MM.1S (cell line): Measurements from ENCODE around the gene RPS3.

Source experiments
- DNase-seq: peaks from one replicate; pipeline ENCODE4 v3.0.0-alpha.2; 2015
- H2AFZ ChIP-seq: fragments of 300-600 bp; sonication (generic); 2 replicates; pipeline ENCODE4 v1.6.0; 2016; ENCODE audit warnings: antibody characterized with exemption, low read length
- H3F3A ChIP-seq: fragments of 300-600 bp; sonication (generic); 2 replicates; pipeline ENCODE4 v1.6.1; 2016; ENCODE audit warnings: mild to moderate bottlenecking, antibody characterized with exemption, low read length, moderate library complexity, mixed read lengths; ENCODE audit not compliant: insufficient read depth
- H3K27ac ChIP-seq: fragments of 300-600 bp; sonication (generic); 2 replicates; pipeline ENCODE4 v1.5.1; 2016; ENCODE audit warnings: mild to moderate bottlenecking, low read length
- H3K27me3 ChIP-seq: fragments of 300-600 bp; sonication (generic); replicated peaks from 2 replicates; pipeline ENCODE4 v1.6.0; 2016; ENCODE audit warnings: low read length; ENCODE audit not compliant: insufficient read depth
- H3K36me3 ChIP-seq: fragments of 300-600 bp; sonication (generic); replicated peaks from 2 replicates; pipeline ENCODE4 v1.6.1; 2016; ENCODE audit warnings: mild to moderate bottlenecking, low read length, mixed read lengths; ENCODE audit not compliant: insufficient read depth
- H3K4me1 ChIP-seq: fragments of 300-600 bp; sonication (generic); 2 replicates; pipeline ENCODE4 v1.6.1; 2016; ENCODE audit warnings: low read length, mixed read lengths
- H3K4me2 ChIP-seq: fragments of 300-600 bp; sonication (generic); 2 replicates; pipeline ENCODE4 v1.6.0; 2016; ENCODE audit warnings: low read depth, low read length
- H3K4me3 ChIP-seq: fragments of 300-600 bp; sonication (generic); 2 replicates; pipeline ENCODE4 v1.5.1; 2016; ENCODE audit warnings: low read length, mixed read lengths
- H3K79me2 ChIP-seq: fragments of 300-600 bp; sonication (generic); 2 replicates; pipeline ENCODE4 v1.6.1; 2016; ENCODE audit warnings: mixed run types, low read length, mixed read lengths
- H3K9ac ChIP-seq: fragments of 300-600 bp; sonication (generic); 2 replicates; pipeline ENCODE4 v1.6.1; 2016; ENCODE audit warnings: low read length, mixed read lengths
- H3K9me2 ChIP-seq: fragments of 300-600 bp; sonication (generic); replicated peaks from 2 replicates; pipeline ENCODE4 v1.6.1; 2016; ENCODE audit warnings: mild to moderate bottlenecking, low read length, mixed read lengths; ENCODE audit not compliant: insufficient read depth
- H3K9me3 ChIP-seq: fragments of 300-600 bp; sonication (generic); replicated peaks from 2 replicates; pipeline ENCODE4 v1.6.1; 2016; ENCODE audit warnings: mild to moderate bottlenecking, low read length, mixed read lengths; ENCODE audit not compliant: insufficient read depth
- H4K20me1 ChIP-seq: fragments of 300-600 bp; sonication (generic); 2 replicates; pipeline ENCODE4 v1.6.1; 2016; ENCODE audit warnings: mild to moderate bottlenecking, low read length, moderate library complexity, mixed read lengths; ENCODE audit not compliant: insufficient read depth
- EZH2 ChIP-seq: fragments of 300-600 bp; sonication (generic); optimal IDR thresholded peaks from 2 replicates; pipeline ENCODE3; 2017; ENCODE audit warnings: low read depth, mild to moderate bottlenecking, antibody characterized with exemption, low read length, mixed read lengths
- EZH2phosphoT487 ChIP-seq: fragments of 300-600 bp; sonication (generic); IDR thresholded peaks from 2 replicates; pipeline ENCODE4 v1.6.1; 2018; ENCODE audit warnings: antibody characterized with exemption, low read length
- TF ChIP-seq, protein P1 (sequence below): fragments of 300-600 bp; sonication (generic); IDR thresholded peaks from 2 replicates; pipeline ENCODE4 v1.5.1; 2016; ENCODE audit warnings: antibody characterized with exemption, low read length, mixed read lengths

RPS3 gene

DNA sequence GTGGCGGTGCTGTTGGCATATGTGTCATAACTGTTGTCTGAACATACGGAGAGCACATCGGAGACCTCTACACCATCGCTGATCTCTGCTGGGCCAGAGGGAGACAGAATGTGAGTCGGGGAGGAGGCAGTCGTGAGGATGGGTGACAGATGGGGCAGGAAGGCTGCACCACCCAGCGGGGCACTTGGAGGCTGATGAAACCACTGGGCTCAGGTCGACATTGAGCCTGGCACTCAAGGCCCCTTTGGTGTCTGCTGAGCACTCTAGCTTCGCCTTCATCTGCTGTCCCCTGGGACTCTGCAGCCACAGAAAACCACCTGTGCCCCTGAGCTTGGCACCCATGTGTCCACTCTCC, 36.2 kb downstream of the RPS3 start:
- Histone ChIP-seq H4K20me1 (no peaks in the 10 kb centered on the region), H2AFZ (no peak overlapping the region), H3K79me2 (no peaks in the 10 kb centered on the region), H3K27me3 (peaks cover 94% of the 10 kb centered on the region), H3K4me1 (no peaks in the 10 kb centered on the region), H3K9me3 (no peaks in the 10 kb centered on the region), H3K36me3 (no peaks in the 10 kb centered on the region), H3K9ac (no peak overlapping the region), H3K27ac (no peak overlapping the region), H3F3A (no peaks in the 10 kb centered on the region), H3K4me3 (no peak overlapping the region), H3K4me2 (no peak overlapping the region), H3K9me2 (no peaks in the 10 kb centered on the region)
- DNase-seq = no peak
- TF ChIP-seq, protein P1, sequence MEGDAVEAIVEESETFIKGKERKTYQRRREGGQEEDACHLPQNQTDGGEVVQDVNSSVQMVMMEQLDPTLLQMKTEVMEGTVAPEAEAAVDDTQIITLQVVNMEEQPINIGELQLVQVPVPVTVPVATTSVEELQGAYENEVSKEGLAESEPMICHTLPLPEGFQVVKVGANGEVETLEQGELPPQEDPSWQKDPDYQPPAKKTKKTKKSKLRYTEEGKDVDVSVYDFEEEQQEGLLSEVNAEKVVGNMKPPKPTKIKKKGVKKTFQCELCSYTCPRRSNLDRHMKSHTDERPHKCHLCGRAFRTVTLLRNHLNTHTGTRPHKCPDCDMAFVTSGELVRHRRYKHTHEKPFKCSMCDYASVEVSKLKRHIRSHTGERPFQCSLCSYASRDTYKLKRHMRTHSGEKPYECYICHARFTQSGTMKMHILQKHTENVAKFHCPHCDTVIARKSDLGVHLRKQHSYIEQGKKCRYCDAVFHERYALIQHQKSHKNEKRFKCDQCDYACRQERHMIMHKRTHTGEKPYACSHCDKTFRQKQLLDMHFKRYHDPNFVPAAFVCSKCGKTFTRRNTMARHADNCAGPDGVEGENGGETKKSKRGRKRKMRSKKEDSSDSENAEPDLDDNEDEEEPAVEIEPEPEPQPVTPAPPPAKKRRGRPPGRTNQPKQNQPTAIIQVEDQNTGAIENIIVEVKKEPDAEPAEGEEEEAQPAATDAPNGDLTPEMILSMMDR = no peak
- TF ChIP-seq EZH2 = no peak
- TF ChIP-seq EZH2phosphoT487 = no peak

DNA sequence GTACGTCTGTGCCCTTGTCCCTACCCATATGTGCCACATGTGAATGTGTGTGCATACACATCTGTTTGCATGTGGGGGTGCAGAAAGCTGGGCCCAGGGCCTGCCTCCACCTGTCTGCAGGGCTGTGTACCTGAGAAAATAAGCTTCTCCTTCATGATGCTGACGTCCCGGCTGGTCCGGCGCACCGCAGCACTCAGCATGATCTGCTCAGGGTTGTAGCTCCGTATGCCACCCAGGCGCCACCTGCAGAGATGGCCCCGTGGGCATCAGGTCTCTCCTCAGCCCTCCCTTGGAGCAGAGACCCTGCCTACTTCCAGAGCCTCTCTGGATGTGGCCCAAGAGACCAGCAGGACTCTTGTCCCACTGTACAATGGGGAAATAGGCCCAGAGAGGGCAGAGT, 37.5 kb downstream of the RPS3 start:
- Histone ChIP-seq H3K79me2 (no peaks in the 10 kb centered on the region), H4K20me1 (no peaks in the 10 kb centered on the region), H3K27me3 (peaks cover 93% of the 10 kb centered on the region), H3K9me2 (no peaks in the 10 kb centered on the region), H3F3A (no peaks in the 10 kb centered on the region), H3K36me3 (no peaks in the 10 kb centered on the region), H3K4me2 (no peak overlapping the region), H3K9me3 (no peaks in the 10 kb centered on the region), H2AFZ (no peak overlapping the region), H3K9ac (no peak overlapping the region), H3K4me1 (no peaks in the 10 kb centered on the region), H3K4me3 (no peak overlapping the region), H3K27ac (no peak overlapping the region)
- DNase-seq = no peak
- TF ChIP-seq, protein P1 = no peak
- TF ChIP-seq EZH2 (no peak), EZH2phosphoT487 (no peak)

DNA sequence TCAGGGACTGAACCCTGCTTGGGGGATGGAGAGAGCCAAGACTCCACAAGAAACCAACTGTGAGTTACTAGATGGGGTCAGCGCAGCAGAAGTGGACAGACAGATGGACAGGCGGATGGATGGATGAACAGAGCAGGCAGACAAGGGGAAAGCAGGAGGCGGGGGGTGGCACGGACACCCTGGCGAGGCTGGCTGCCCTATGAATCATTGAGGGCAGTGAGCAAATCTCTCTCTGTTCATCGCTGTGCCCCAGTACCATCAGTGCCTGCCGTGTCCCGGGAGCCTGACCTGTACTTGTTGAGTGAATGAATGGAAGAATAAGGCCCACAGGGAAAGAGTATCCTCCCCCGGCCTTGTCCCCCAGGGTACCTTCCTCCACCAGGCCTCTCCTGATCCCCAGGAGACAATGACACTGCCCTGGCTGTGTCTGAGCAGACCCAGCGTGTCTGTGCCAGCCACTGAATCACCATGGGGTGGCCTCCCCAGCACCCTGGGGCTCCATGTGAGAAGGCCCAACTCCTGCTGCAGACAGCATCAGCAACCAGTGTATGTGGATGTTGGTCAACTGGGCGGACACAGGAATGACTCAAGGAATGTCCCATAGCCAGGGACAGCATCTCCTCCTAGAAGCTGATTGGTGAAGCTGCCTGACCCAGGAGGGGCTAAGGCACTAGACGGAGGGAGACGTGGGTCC, 38.8 kb downstream of the RPS3 start:
- H3K79me2 ChIP-seq = no peaks in the 10 kb centered on the region
- no peak overlapping the region for H3K4me3 ChIP-seq
- DNase-seq = no peak
- no peak overlapping the region for H3K4me2 ChIP-seq
- H3K4me1 ChIP-seq = no peaks in the 10 kb centered on the region
- H3K9ac ChIP-seq = no peak overlapping the region
- TF ChIP-seq EZH2phosphoT487 (no peak), EZH2 (no peak)
- TF ChIP-seq, protein P1 = no peak
- no peaks in the 10 kb centered on the region for H3K9me2 ChIP-seq
- H3K27me3 ChIP-seq = peaks cover 93% of the 10 kb centered on the region
- no peaks in the 10 kb centered on the region for H3K36me3 ChIP-seq
- no peaks in the 10 kb centered on the region for H3F3A ChIP-seq
- no peak overlapping the region for H2AFZ ChIP-seq
- H3K27ac ChIP-seq = no peak overlapping the region
- no peaks in the 10 kb centered on the region for H3K9me3 ChIP-seq
- H4K20me1 ChIP-seq = no peaks in the 10 kb centered on the region
